Endothelial cell of umbilical vein (primary cell): ENCODE data around the gene TMEM18. TPM values are rescaled to one million over a fixed set of nuclear protein-coding genes. Genes with fewer than 3 reads are reported as not detected.

Experiments used
- BruUV-seq: library from RNA; stranded (reverse); fragments of 400-500 nt; replicated peaks from 2 replicates; lab custom pipeline; 2021; lab: Mats Ljungman, UMichigan
- CTCF ChIA-PET: fragments of 300-600, 350-600 bp; sonication (Branson Sonifier 250); formaldehyde crosslinking; loops from one replicate; lab custom pipeline; 2021; ENCODE audit warnings: antibody characterized with exemption, inconsistent platforms; lab: Charles Lee
- POLR2A ChIA-PET: fragments of 300-600, 350-600 bp; sonication (Branson Sonifier 250); formaldehyde crosslinking; loops from one replicate; lab custom pipeline; 2021; ENCODE audit warnings: antibody characterized with exemption, inconsistent platforms; lab: Charles Lee
- DNase-seq: peaks from one replicate; pipeline ENCODE4 v3.0.0-alpha.2; 2011; ENCODE audit warnings: low read depth, low spot score
- FAIRE-seq: peaks from 2 replicates; lab custom pipeline; 2011; peaks lifted over from hg19 to GRCh38; lab: Jason Lieb, UNC
- H2AFZ ChIP-seq: 2 replicates; pipeline ENCODE4 v1.6.0; 2012; ENCODE audit warnings: low read depth, low read length, control low read depth, inconsistent platforms
- H3K27ac ChIP-seq: 2 replicates; pipeline ENCODE4 v1.5.1; 2011; ENCODE audit warnings: low read depth, mild to moderate bottlenecking, control low read depth, low read length, moderate library complexity; ENCODE audit not compliant: insufficient read depth
- H3K27me3 ChIP-seq, 2 experiments: 2 replicates each; pipeline versions ENCODE4 v1.6.0 to v1.6.1; 2011; ENCODE audit warnings: low read length in 2 of 2, mixed read lengths in 1 of 2; ENCODE audit not compliant: control insufficient read depth in 2 of 2, insufficient read depth in 2 of 2
- H3K36me3 ChIP-seq, 2 experiments: 2 replicates in 1 of 2; 3 replicates in 1 of 2; pipeline ENCODE4 v1.5.1; 2011; ENCODE audit warnings: low read length in 2 of 2, mild to moderate bottlenecking in 1 of 2, moderate library complexity in 1 of 2; ENCODE audit not compliant: control insufficient read depth in 2 of 2, insufficient read depth in 2 of 2; ENCODE audit errors: extremely low read depth in 1 of 2
- H3K4me1 ChIP-seq: 3 replicates; pipeline ENCODE4 v1.5.1; 2011; ENCODE audit warnings: mild to moderate bottlenecking, low read length; ENCODE audit not compliant: control insufficient read depth, insufficient read depth; ENCODE audit errors: extremely low read depth
- H3K4me2 ChIP-seq: 2 replicates; pipeline ENCODE4 v1.6.1; 2011; ENCODE audit warnings: low read length, control low read depth, mixed read lengths; ENCODE audit not compliant: insufficient read depth
- H3K4me3 ChIP-seq, 3 experiments: fragments of 200-600 bp in 1 of 3; sonication (generic), shearing (Covaris generic) in 1 of 3; replicated peaks in 1 of 3; 2 replicates each; pipeline ENCODE4 v1.5.1; 2011 to 2016; ENCODE audit warnings: control low read depth in 3 of 3, low read length in 3 of 3, mild to moderate bottlenecking in 2 of 3, inconsistent platforms in 1 of 3, low read depth in 1 of 3, moderate library complexity in 1 of 3; ENCODE audit not compliant: insufficient read depth in 1 of 3
- H3K79me2 ChIP-seq: 2 replicates; pipeline ENCODE4 v1.6.0; 2012; ENCODE audit warnings: low read length, inconsistent platforms; ENCODE audit not compliant: control insufficient read depth, insufficient read depth
- H3K9ac ChIP-seq: replicated peaks from 2 replicates; pipeline ENCODE3; 2011; ENCODE audit warnings: low read length, control low read depth; ENCODE audit not compliant: insufficient read depth; ENCODE audit errors: extremely low read depth
- H3K9me1 ChIP-seq: replicated peaks from 3 replicates; pipeline ENCODE4 v1.6.0; 2011; ENCODE audit warnings: mild to moderate bottlenecking, low read length; ENCODE audit not compliant: control insufficient read depth, insufficient read depth; ENCODE audit errors: extremely low read depth
- H3K9me3 ChIP-seq: replicated peaks from 2 replicates; pipeline ENCODE4 v1.5.1; 2012; ENCODE audit warnings: low read length, inconsistent platforms; ENCODE audit not compliant: control insufficient read depth, insufficient read depth
- H4K20me1 ChIP-seq: replicated peaks from 2 replicates; pipeline ENCODE3; 2011; ENCODE audit warnings: mild to moderate bottlenecking, low read length; ENCODE audit not compliant: control insufficient read depth, insufficient read depth; ENCODE audit errors: extremely low read depth
- JUN ChIP-seq: IDR thresholded peaks from 2 replicates; pipeline ENCODE4 v1.6.1; 2011; ENCODE audit warnings: borderline replicate concordance, low read depth; ENCODE audit not compliant: insufficient read length, insufficient read depth
- POLR2AphosphoS5 ChIP-seq: IDR thresholded peaks from 2 replicates; pipeline ENCODE4 v1.6.1; 2012; ENCODE audit warnings: low read depth, mild to moderate bottlenecking, control low read depth, low read length, moderate library complexity; ENCODE audit not compliant: insufficient read depth
- dilution Hi-C: fragments of 300-500 bp; cut with MboI; formaldehyde crosslinking; loops from one replicate; pipeline ENCODE4 v1.15.0; 2019; ENCODE audit warnings: low sequenced_read_pairs; ENCODE audit not compliant: extremely low pct_ligation_motif_present
- intact Hi-C: fragments of 100-400 bp; cut with micrococcal nuclease; formaldehyde crosslinking; loops from one replicate; pipeline ENCODE4 v1.10.0; 2022
- polyA plus RNA-seq, 4 experiments: library from polyadenylated mRNA; depleted of rRNA in 3 of 4; stranded (reverse) in 3 of 4; unstranded in 1 of 4; fragments of >200 nt; gene quantifications; 2 replicates each; pipeline versions ENCODE4 v1.2.1 to v1.2.3, GENCODE V29; 2011 to 2012; ENCODE audit warnings: missing spikeins in 1 of 4
- total RNA-seq: library from RNA; stranded (reverse); gene quantifications from 2 replicates; pipeline ENCODE4 v1.2.3, GENCODE V29; 2021

The TMEM18 gene
- total and polyA plus RNA-seq, 2 donors (not counting 3 experiments of a cell fraction or from before 2014, with no cell fraction given): 19.1 to 23.1 TPM

GRCh38 chr2:675460-675859 is 1.7 kb downstream of the TMEM18 start:
- peaks cover 0 to 6% of the 10 kb centered on the region in 2 experiments for H3K36me3 ChIP-seq
- TF ChIP-seq JUN: no peak
- DNase-seq: no peak
- CTCF ChIA-PET: no interaction called here
- H3K79me2 ChIP-seq: peaks cover 25% of the 10 kb centered on the region
- no peak for FAIRE-seq
- no peak overlapping the region for H3K9ac ChIP-seq
- BruUV-seq: TSS peak; percentile 55
- intact Hi-C loops: no loop called here
- no peak overlapping the region for H2AFZ ChIP-seq
- no peaks in the 10 kb centered on the region for H4K20me1 ChIP-seq
- no peaks in the 10 kb centered on the region for H3K9me3 ChIP-seq
- H3K27me3 ChIP-seq: no peaks in the 10 kb centered on the region
- no peak overlapping the region for H3K4me3 ChIP-seq
- H3K4me2 ChIP-seq: peak overlapping the region; percentile 76
- H3K9me1 ChIP-seq: no peaks in the 10 kb centered on the region
- dilution Hi-C loops: no loop called here
- H3K4me1 ChIP-seq: peaks cover 25% of the 10 kb centered on the region
- POLR2A ChIA-PET: no interaction called here
- peak overlapping the region; percentile 27 for H3K27ac ChIP-seq

- Histone ChIP-seq H3K4me1 (peaks cover 25% of the 10 kb centered on the region), H3K9ac (no peak overlapping the region), H3K9me3 (no peaks in the 10 kb centered on the region), H3K79me2 (peaks cover 25% of the 10 kb centered on the region), H3K27ac (no peak overlapping the region), H3K4me2 (no peak overlapping the region), H3K36me3 (peaks cover 0 to 6% of the 10 kb centered on the region in 2 experiments), H3K27me3 (no peaks in the 10 kb centered on the region), H4K20me1 (no peaks in the 10 kb centered on the region), H2AFZ (no peak overlapping the region), H3K9me1 (no peaks in the 10 kb centered on the region), H3K4me3 (no peak overlapping the region)
- no TSS peak for BruUV-seq
- dilution Hi-C loops (no loop called here), intact Hi-C loops (no loop called here)
- no peak for TF ChIP-seq POLR2AphosphoS5
- FAIRE-seq (no peak), DNase-seq (no peak)
- CTCF ChIA-PET: interaction anchor here (1.3 kb wide), 1 partner anchor 1076 kb away, joined by 3 read pairs; no protein-coding TSS in a partner anchor
- POLR2A ChIA-PET: no interaction called here
Observed at GRCh38 chr2:675051-675450, 2.2 kb downstream of the TMEM18 start.
